Fibroblast of villous mesenchyme (primary cell): Measurements from ENCODE around the gene TATDN2. TPM values are rescaled to one million over a fixed set of nuclear protein-coding genes. Genes with fewer than 3 reads are reported as not detected.

Source experiments
- DNase-seq: peaks from one replicate; pipeline ENCODE4 v3.0.0-alpha.2; 2010; ENCODE audit warnings: low read depth
- H3K4me3 ChIP-seq: 2 replicates; pipeline ENCODE4 v1.5.1; 2011; ENCODE audit warnings: low read depth, mild to moderate bottlenecking, low read length
- CTCF ChIP-seq: IDR thresholded peaks from 2 replicates; pipeline ENCODE4 v1.5.1; 2012; ENCODE audit warnings: low read depth, mild to moderate bottlenecking, low read length; ENCODE audit not compliant: insufficient read depth
- small RNA-seq: library from RNA; depleted of rRNA; stranded (forward); fragments of <200 nt; gene quantifications from one replicate; pipeline ENCODE3, GENCODE V24; 2012
- total RNA-seq: library from RNA; depleted of rRNA; stranded (reverse); fragments of >200 nt; gene quantifications from 2 replicates; pipeline ENCODE4 v1.2.3, GENCODE V29; 2012

TATDN2 gene
- total RNA-seq, 1 donor, result 16.0 TPM

GRCh38 chr3:10321630-10322351 is 73.5 kb downstream of the TATDN2 start:
- no peak for DNase-seq
- TF ChIP-seq CTCF, result no peak
- H3K4me3 ChIP-seq, result no peak overlapping the region

DNA sequence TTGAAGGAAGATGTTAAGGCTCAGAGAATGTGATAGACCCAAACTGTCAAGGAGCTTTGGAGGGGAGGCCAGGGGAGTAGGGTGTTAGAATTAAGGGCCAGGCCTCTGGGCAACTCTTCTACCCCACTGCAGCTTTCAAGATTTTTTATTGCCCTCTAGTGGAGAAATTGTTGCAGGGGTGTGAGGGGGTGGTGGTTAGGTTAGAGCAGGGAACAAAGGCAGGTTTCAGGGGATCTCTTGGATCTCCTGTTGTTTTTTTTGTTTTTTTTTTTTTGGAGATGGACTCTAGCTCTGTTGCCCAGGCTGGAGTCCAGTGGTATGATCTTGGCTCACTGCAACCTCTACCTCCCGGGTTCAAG is 74.1 kb downstream of the TATDN2 start:
- H3K4me3 ChIP-seq, result no peak overlapping the region
- TF ChIP-seq CTCF, result peak; percentile 34
- DNase-seq, result no peak

DNA sequence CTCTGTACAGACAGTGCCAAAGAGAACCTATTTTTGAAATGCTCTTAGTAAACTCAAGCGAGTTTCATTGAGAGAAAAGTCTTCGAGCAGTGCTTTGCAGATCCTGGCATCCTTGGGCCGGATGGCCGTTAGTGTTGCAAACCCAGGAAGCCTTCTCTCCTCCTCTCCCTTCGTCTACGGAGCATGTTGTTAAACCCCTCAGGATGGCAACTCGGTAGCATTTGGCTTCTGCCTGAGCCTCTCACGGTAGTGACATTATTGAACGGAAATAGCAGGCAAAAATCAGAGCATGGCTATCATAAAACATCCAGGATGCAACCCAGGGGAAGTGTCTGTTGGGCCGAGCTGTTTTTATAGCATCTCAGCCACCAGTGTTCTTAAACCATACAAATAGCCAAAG is 79.3 kb downstream of the TATDN2 start:
- H3K4me3 ChIP-seq, result no peak overlapping the region
- TF ChIP-seq CTCF, result no peak
- no peak for DNase-seq

GRCh38 chr3:10328460-10329071 is 80.3 kb downstream of the TATDN2 start:
- no peak for TF ChIP-seq CTCF
- no peak overlapping the region for H3K4me3 ChIP-seq
- DNase-seq, result no peak

DNA sequence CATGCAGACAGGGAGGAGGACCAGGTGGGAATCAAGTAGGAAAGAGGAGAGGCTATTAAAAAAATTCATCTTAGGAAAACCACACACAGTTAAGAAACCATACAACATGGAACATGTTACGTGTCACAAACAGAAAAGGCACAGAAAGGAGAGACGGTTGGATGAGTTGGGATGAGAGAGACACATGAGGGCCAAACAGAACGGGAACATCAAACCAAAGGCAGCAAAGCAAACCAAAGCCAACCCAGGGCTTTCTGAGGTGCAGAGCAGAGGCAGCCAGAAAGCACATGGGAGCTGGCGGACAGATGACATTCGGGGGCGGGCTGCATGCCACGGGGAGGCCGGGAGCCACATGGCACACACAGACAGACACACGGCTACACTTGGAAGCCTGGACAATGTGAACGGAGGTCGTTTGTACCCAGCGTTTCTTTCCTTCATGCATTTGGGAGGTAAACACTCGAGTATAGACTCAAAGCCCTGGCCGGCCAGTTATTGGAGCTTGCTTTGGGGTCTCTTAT is 81.3 kb downstream of the TATDN2 start:
- no peak overlapping the region for H3K4me3 ChIP-seq
- no peak for TF ChIP-seq CTCF
- no peak for DNase-seq

DNA sequence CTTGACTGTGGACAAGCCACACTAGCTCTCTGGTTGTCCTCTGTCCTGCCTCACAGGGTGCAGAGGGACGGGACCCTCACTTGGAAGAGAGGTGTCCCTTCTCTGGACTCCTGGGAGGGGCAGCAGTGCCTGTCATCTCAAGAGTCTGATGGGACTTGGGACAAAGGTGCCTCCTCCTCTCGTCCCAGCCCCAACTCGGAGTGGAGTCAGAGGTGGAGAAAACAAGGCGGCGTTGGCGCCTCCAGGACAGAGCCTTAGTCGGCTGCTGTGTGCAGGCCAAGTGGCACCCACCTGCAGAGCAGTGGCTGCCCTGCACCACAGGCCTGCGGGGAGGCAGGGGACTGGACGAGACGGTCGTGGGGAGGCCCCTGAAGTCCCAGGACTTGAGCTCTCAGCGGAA is 82.1 kb downstream of the TATDN2 start:
- no peak overlapping the region for H3K4me3 ChIP-seq
- no peak for DNase-seq
- no peak for TF ChIP-seq CTCF

Small RNA genes within 50 kb of the gene (small RNA-seq; reads per million reads assigned to genes)
- gene MIR378B (9.9 reads per million, percentile 90 among the genes with 10 or more reads in this experiment), gene RF02126 (not detected)

Other genes starting within 250 kb of the TATDN2 start
- gene FANCD2, start 222.0 kb upstream of the TATDN2 start, total RNA-seq, result 15.5 and 23.3 TPM in 2 replicates
- not detected in 2 replicates for gene FANCD2OS, start 140.2 kb upstream of the TATDN2 start, total RNA-seq
- 77.0 and 126 TPM in 2 replicates for gene BRK1, start 132.8 kb upstream of the TATDN2 start, total RNA-seq
- 31.9 and 45.3 TPM in 2 replicates for gene VHL, start 106.7 kb upstream of the TATDN2 start, total RNA-seq
- gene IRAK2, start 83.5 kb upstream of the TATDN2 start, total RNA-seq, result 3.2 and 8.2 TPM in 2 replicates
- 0.32 TPM in 1 of 2 replicates, not detected in the other for gene GHRL, start 44.5 kb downstream of the TATDN2 start, total RNA-seq
- 292 and 306 TPM in 2 replicates for gene SEC13, start 72.7 kb downstream of the TATDN2 start, total RNA-seq